IPS-NIHi11 (cell line): ENCODE results near the gene OXSR1.
"Not testable (repeated sequence)": the region's sequence is repeated elsewhere in the genome, so short reads cannot be mapped to it uniquely, and the experiment has no call there.

Experiments used
- DNase-seq: peaks from one replicate; pipeline ENCODE4 v3.0.0; 2012; ENCODE audit warnings: mixed read lengths, low spot score

The OXSR1 gene

DNA sequence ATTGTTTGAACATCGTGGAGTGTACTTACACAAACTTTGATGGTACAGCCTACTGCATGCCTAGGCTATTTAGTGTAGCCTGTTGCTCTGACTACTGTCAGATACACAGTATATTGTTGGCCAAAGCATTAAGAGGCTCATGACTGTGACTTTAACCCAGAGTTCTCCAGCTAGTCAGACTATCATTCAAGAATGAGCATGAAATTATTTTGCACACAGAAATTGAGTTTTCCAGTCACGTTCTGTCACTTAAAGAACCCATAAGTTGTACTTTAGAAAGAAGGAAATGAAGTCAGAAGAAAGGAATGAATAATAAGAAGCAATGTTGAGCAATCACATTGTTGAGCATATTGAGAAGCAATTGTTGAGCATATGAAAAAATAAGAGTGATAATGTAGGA, 62.7 kb downstream of the OXSR1 start:
- no peak for DNase-seq

GRCh38 chr3:38229036-38229435, 63.7 kb downstream of the OXSR1 start:
- DNase-seq = no peak

- DNase-seq = no peak
These were observed 67.4 kb downstream of the OXSR1 start for GRCh38 chr3:38232701-38233100.

GRCh38 chr3:38235466-38235865, 70.1 kb downstream of the OXSR1 start:
- no peak for DNase-seq

GRCh38 chr3:38238416-38239008, 73.2 kb downstream of the OXSR1 start:
- no peak for DNase-seq

- not testable (repeated sequence) for DNase-seq
These were observed 77.5 kb downstream of the OXSR1 start for GRCh38 chr3:38242812-38243211.

DNA sequence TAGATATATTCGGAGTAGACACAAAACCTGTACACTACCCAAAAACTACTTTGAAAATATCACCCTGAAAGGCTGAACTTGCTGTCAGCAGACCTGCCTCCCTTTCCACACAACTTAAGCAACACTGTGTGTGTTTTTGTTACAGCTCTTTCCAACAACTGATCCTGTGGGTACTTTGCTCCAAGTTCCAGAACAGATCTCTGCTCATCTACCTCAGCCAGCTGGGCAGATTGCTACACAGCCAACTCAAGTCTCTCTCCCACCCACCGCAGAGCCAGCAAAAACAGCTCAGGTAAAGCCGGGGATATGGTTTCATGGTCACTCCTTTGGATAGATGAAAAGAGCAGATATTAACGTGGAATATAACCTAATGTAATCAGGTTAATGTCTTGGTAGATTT, 80.6 kb downstream of the OXSR1 start:
- DNase-seq = no peak

GRCh38 chr3:38247366-38248035, 82.2 kb downstream of the OXSR1 start:
- peak; percentile 52 for DNase-seq

GRCh38 chr3:38250198-38250597, 84.9 kb downstream of the OXSR1 start:
- no peak for DNase-seq

DNA sequence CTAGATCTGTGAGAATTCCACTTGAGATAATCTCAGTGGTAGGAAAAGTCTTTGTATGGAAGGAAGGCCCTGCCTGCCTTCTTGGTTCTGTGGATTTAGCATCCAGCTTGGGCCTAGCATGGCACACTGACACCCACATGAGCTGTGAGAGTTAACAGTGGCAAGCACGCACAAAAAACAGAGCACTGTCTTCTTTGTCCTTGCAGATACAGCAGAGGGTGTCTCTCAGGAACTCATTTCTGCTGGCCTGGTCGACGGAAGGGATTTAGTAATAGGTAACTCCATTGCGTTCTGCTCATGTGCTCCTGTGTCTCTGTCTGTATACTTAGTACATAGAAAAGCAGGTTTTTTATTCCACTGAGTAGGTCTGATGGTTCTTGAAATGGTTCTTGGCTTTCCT, 85.9 kb downstream of the OXSR1 start:
- DNase-seq = no peak

DNA sequence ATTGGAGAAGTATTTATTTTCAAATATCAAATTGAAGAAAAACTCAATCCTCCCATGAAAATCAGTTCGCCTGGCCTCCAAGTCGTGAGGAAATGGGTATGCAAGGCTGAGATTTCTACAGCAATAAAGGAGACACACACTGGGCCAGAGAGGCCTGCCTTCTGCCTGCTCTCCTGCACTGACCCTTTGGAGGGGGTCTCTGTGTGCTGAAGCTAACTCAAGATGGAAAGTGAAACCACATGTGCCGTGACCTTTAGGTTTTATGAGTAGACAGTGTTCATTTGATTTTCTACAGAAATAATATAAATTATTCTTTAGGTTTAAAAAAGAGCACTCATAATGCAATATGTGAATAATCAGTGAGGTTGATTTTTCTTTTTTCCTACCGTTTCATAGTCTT, 88.4 kb downstream of the OXSR1 start:
- no peak for DNase-seq

- no peak for DNase-seq
These were observed 89.5 kb downstream of the OXSR1 start for GRCh38 chr3:38254872-38255271.

DNA sequence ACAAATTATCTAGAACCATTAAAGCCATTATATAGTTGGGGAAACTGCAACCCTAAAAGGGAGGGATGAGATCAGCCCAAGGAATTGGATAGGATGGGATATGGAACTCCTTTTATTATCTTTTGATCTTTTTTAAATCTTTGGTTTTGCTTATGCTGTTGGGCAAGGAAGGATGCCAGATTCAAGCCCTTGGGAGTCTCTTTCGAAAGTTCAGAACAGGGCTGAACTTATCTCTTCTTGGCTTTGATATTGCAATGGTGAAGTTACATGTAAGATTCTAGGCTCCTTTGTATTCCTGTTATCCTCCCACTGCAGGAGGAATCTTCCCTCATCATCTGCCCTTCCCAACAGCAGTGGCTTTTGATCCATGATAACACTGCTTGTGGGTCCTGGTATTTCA, 90.3 kb downstream of the OXSR1 start:
- no peak for DNase-seq

GRCh38 chr3:38257583-38257982, 92.2 kb downstream of the OXSR1 start:
- DNase-seq = no peak

DNA sequence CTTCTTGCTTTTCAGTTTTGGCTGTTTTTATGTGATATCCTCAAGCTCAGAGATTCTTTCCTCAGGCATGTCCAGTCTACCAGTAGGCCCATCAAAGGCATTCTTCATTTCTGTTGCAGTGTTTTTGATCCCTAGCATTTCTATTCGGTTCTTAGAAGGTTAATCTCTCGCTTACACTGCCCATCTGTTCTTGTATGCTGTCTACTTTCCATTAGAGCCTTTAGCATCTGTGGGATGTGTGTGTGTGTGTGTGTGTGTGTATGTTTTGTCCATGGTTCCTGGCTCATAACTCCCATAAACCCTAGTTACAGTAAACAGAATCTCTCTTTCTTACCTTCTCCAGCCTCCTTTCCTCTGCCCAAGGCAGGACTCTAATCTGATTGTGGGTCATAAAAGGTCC, 95.1 kb downstream of the OXSR1 start:
- DNase-seq = no peak

DNA sequence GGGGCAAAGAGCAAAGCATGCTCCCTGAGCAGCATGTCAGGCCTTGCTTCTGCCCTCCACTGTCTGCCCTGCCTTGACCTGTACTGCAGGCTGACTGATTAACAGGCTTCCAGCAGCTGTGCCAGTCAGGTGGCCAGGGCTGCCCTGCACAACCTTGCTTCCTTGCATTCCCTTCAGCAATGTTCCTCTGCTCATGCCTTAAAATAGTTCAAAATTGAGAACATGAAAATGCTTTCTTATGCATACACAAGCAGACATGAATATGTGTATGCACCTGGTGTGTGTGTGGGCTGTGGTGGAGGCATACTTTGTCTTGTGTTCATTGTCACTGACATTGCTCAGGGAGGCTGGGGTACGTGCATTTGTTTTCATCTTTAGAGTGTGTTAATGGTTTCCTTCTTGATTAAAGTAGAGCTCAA, 99.0 kb downstream of the OXSR1 start:
- no peak for DNase-seq

DNA sequence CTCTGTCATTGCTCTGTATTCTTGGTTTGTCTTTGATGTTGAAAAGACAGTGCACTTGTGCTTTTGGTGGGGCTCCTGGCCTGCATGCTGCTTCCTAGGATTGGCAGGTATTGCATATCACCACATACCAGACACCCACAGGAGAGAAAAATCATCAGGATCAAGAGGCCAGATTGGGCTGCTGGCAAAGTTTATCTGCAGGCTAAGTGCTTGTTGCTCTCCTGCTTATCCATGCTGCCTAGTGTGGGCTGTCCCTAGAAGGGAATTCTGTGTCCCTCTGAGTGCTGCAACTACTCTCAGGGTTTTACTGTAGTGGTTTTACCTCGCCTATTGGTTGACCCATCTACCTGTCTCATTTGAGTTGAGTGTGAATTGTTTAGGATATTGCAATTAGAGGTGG, 99.4 kb downstream of the OXSR1 start:
- DNase-seq = no peak

DNA sequence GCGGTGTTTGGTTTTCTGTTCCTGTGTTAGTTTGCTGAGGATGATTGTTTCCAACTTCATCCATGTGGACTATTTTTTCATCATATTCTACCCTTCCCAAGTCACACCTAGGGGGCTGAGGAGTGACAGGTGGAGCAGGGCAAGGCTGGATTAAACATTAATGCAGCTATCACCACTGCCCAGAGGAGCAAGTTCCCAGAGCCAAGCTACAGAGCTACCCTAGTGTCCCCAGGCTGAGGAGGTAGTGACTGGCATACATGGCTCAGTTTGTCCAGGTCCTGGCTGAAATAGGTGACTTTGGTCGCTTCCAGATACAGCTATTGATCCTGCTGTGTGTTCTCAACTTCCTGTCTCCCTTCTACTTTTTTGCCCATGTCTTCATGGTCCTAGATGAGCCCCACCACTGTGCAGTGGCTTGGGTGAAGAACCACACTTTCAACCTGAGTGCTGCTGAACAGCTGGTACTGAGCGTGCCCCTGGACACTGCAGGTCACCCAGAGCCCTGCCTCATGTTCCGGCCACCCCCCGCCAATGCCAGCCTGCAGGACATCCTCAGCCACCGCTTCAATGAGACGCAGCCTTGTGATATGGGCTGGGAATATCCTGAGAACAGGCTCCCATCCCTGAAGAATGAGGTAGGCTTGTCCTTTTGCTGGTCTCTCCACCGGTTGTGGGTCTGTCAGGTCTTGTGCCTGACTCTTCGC, 100.4 kb downstream of the OXSR1 start, which contains the start of gene SLC22A13:
TSS of gene SLC22A13 (plus strand) at position 209 of the 704 bp plus-strand sequence. CDS start at position 258, 49 bp downstream.
- no peak for DNase-seq

GRCh38 chr3:38266810-38267209, 101.5 kb downstream of the OXSR1 start:
- DNase-seq = no peak

DNA sequence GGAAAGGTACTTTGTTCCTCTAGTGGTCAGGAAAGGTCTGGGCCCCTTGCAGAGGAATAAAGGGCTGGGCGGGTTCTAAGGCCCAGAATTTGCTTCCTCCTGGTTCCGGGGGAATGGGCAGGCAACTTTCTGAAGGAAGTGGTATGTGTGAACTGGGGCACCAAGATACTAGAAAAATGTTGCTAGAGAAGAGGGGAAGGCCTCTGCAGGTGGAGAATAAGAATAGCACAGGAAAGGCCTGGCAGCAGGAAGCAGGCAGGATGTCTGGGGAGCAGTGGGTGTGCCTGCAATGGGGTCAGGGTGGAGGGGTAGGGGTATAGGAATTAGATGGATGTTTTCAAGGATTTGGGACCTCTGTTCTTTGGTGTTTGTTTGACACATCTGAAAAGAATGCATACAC, 102.3 kb downstream of the OXSR1 start:
- no peak for DNase-seq

GRCh38 chr3:38268087-38268486, 102.8 kb downstream of the OXSR1 start:
- DNase-seq = no peak

DNA sequence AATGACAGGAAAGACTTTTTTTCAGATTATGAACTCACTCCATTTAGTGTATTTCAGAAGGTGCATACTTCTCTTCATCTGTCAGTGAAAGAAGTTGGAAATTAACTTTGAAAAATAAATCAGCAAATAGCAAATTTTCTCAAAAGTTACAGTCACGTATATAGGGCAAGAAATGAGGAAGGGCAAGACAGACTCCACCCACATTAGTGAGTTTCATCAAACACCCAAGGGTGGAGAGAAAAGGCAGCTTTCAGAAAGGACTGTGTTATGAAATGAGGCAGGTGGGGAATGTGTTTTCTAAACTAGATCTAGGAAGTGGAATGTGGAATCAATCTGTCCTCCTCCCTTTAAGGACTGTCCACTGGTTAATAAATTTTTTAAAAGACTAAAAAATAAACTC, 103.2 kb downstream of the OXSR1 start:
- DNase-seq = no peak

- DNase-seq = no peak
These were observed 105.3 kb downstream of the OXSR1 start for GRCh38 chr3:38270606-38271005.
